Measurements from ENCODE around the gene ATG14.

The ATG14 gene

GRCh38 chr14:55416866-55417265 is 5.2 kb upstream of the ATG14 start:
- 41% methylated on average over 2 of the region's 5 CpGs for WGBS
- no peak overlapping the region for H3K18ac ChIP-seq (ENCODE audit: low read depth in 1 of 2, low read length in 2 of 2)
- H2BK15ac ChIP-seq (ENCODE audit: low read depth, poor library complexity, severe bottlenecking): no peak overlapping the region
- H3K4me1 ChIP-seq (ENCODE audit: control insufficient read depth, insufficient read depth, low read depth, low read length): no peaks in the 10 kb centered on the region
- peak; percentile 18 for DNase-seq
- no peak overlapping the region for H2BK5ac ChIP-seq (ENCODE audit: low read depth, low read length, poor library complexity, severe bottlenecking)
- H3K36me3 ChIP-seq (ENCODE audit: control insufficient read depth in 1 of 2, insufficient read depth in 2 of 2, low read depth in 1 of 2, low read length in 2 of 2): no peaks in the 10 kb centered on the region
- H3K9me3 ChIP-seq (ENCODE audit: control insufficient read depth, low read length): no peaks in the 10 kb centered on the region
- peaks cover 1% of the 10 kb centered on the region for H3K79me1 ChIP-seq (replicated peaks; ENCODE audit: low read length, poor library complexity, severe bottlenecking)
- no peak overlapping the region for H3K14ac ChIP-seq (ENCODE audit: low read length in 2 of 2)
- no peak overlapping the region for H2BK12ac ChIP-seq (ENCODE audit: low read length in 2 of 2)
- no peak overlapping the region for H3K27ac ChIP-seq (ENCODE audit: low read length, poor library complexity, severe bottlenecking)
- no peak overlapping the region for H4K8ac ChIP-seq (ENCODE audit: low read length)
- H3K4me2 ChIP-seq (ENCODE audit: low read length, poor library complexity, severe bottlenecking): no peak overlapping the region
- H3K23ac ChIP-seq (ENCODE audit: low read length in 2 of 2): no peak overlapping the region
- no peak overlapping the region for H3K4ac ChIP-seq (ENCODE audit: low read depth in 1 of 2, low read length in 2 of 2)
- no peak overlapping the region for H3K9ac ChIP-seq (ENCODE audit: low read length)
- H3K27me3 ChIP-seq (ENCODE audit: control insufficient read depth in 1 of 2, insufficient read depth in 1 of 2, low read length in 2 of 2): no peaks in the 10 kb centered on the region
- no peak overlapping the region for H2AK5ac ChIP-seq (ENCODE audit: low read length, severe bottlenecking)
- no peak overlapping the region for H4K91ac ChIP-seq (ENCODE audit: low read length)
- no peak overlapping the region for H2BK120ac ChIP-seq (ENCODE audit: low read depth, low read length)
- H2AFZ ChIP-seq (ENCODE audit: low read depth, low read length): no peak overlapping the region
- H3K4me3 ChIP-seq (ENCODE audit: insufficient read depth in 1 of 2, low read depth in 1 of 2, low read length in 2 of 2): no peak overlapping the region

GRCh38 chr14:55414551-55414950 is 2.9 kb upstream of the ATG14 start:
- H2AFZ ChIP-seq (ENCODE audit: low read depth, low read length): no peak overlapping the region
- H3K9me3 ChIP-seq (ENCODE audit: control insufficient read depth, low read length): no peaks in the 10 kb centered on the region
- DNase-seq: no peak

GRCh38 chr14:55412676-55413075 is 1.0 kb upstream of the ATG14 start:
- no peak overlapping the region for H2AFZ ChIP-seq (ENCODE audit: low read depth, low read length)
- WGBS: 90% methylated on average over 4 of the region's 5 CpGs
- H4K91ac ChIP-seq (ENCODE audit: low read length): no peak overlapping the region
- no peaks in the 10 kb centered on the region for H3K27me3 ChIP-seq (ENCODE audit: control insufficient read depth in 1 of 2, insufficient read depth in 1 of 2, low read length in 2 of 2)
- no peak overlapping the region for H2AK5ac ChIP-seq (ENCODE audit: low read length, severe bottlenecking)
- H2BK12ac ChIP-seq (ENCODE audit: low read length in 2 of 2): no peak overlapping the region
- H3K18ac ChIP-seq (ENCODE audit: low read depth in 1 of 2, low read length in 2 of 2): no peak overlapping the region
- no peak overlapping the region for H2BK15ac ChIP-seq (ENCODE audit: low read depth, poor library complexity, severe bottlenecking)
- H3K4me2 ChIP-seq (ENCODE audit: low read length, poor library complexity, severe bottlenecking): no peak overlapping the region
- H3K36me3 ChIP-seq (ENCODE audit: control insufficient read depth in 1 of 2, insufficient read depth in 2 of 2, low read depth in 1 of 2, low read length in 2 of 2): peaks cover 2 to 3% of the 10 kb centered on the region in 2 experiments
- H3K14ac ChIP-seq (ENCODE audit: low read length in 2 of 2): no peak overlapping the region
- H4K8ac ChIP-seq (ENCODE audit: low read length): no peak overlapping the region
- H3K4me1 ChIP-seq (ENCODE audit: control insufficient read depth, insufficient read depth, low read depth, low read length): no peaks in the 10 kb centered on the region
- DNase-seq: no peak
- H3K79me1 ChIP-seq (replicated peaks; ENCODE audit: low read length, poor library complexity, severe bottlenecking): peaks cover 16% of the 10 kb centered on the region
- no peaks in the 10 kb centered on the region for H3K9me3 ChIP-seq (ENCODE audit: control insufficient read depth, low read length)
- no peak overlapping the region for H2BK120ac ChIP-seq (ENCODE audit: low read depth, low read length)
- H3K4ac ChIP-seq (ENCODE audit: low read depth in 1 of 2, low read length in 2 of 2): no peak overlapping the region
- H3K23ac ChIP-seq (ENCODE audit: low read length in 2 of 2): no peak overlapping the region
- H3K4me3 ChIP-seq (ENCODE audit: insufficient read depth in 1 of 2, low read depth in 1 of 2, low read length in 2 of 2): peak overlapping the region in 1 of 2 experiments; percentile 91
- peak overlapping the region; percentile 97 for H3K9ac ChIP-seq (ENCODE audit: low read length)
- H3K27ac ChIP-seq (ENCODE audit: low read length, poor library complexity, severe bottlenecking): no peak overlapping the region
- H2BK5ac ChIP-seq (ENCODE audit: low read depth, low read length, poor library complexity, severe bottlenecking): no peak overlapping the region

More at GRCh38 chr14:55414551-55414950, 2.9 kb upstream of the ATG14 start:
- Histone ChIP-seq H4K8ac (ENCODE audit: low read length) (no peak overlapping the region), H3K4me3 (ENCODE audit: insufficient read depth in 1 of 2, low read depth in 1 of 2, low read length in 2 of 2) (no peak overlapping the region), H2AK5ac (ENCODE audit: low read length, severe bottlenecking) (no peak overlapping the region), H2BK5ac (ENCODE audit: low read depth, low read length, poor library complexity, severe bottlenecking) (no peak overlapping the region), H2BK12ac (ENCODE audit: low read length in 2 of 2) (no peak overlapping the region), H3K4me1 (ENCODE audit: control insufficient read depth, insufficient read depth, low read depth, low read length) (no peaks in the 10 kb centered on the region), H3K23ac (ENCODE audit: low read length in 2 of 2) (no peak overlapping the region), H3K9ac (ENCODE audit: low read length) (no peak overlapping the region), H3K4ac (ENCODE audit: low read depth in 1 of 2, low read length in 2 of 2) (no peak overlapping the region), H2BK15ac (ENCODE audit: low read depth, poor library complexity, severe bottlenecking) (no peak overlapping the region), H4K91ac (ENCODE audit: low read length) (no peak overlapping the region), H3K4me2 (ENCODE audit: low read length, poor library complexity, severe bottlenecking) (no peak overlapping the region), H3K27me3 (ENCODE audit: control insufficient read depth in 1 of 2, insufficient read depth in 1 of 2, low read length in 2 of 2) (no peaks in the 10 kb centered on the region), H3K79me1 (replicated peaks; ENCODE audit: low read length, poor library complexity, severe bottlenecking) (peaks cover 8% of the 10 kb centered on the region), H3K27ac (ENCODE audit: low read length, poor library complexity, severe bottlenecking) (no peak overlapping the region), H3K18ac (ENCODE audit: low read depth in 1 of 2, low read length in 2 of 2) (no peak overlapping the region), H2BK120ac (ENCODE audit: low read depth, low read length) (no peak overlapping the region), H3K14ac (ENCODE audit: low read length in 2 of 2) (no peak overlapping the region), H3K36me3 (ENCODE audit: control insufficient read depth in 1 of 2, insufficient read depth in 2 of 2, low read depth in 1 of 2, low read length in 2 of 2) (no peaks in the 10 kb centered on the region)
- 100% methylated on average over 1 of the region's 3 CpGs for WGBS

GRCh38 chr14:55410876-55411275 is 754 bp downstream of the ATG14 start:
- Histone ChIP-seq H3K79me1 (replicated peaks; ENCODE audit: low read length, poor library complexity, severe bottlenecking) (peaks cover 26% of the 10 kb centered on the region), H2AK5ac (ENCODE audit: low read length, severe bottlenecking) (no peak overlapping the region), H2AFZ (ENCODE audit: low read depth, low read length) (no peak overlapping the region), H4K91ac (ENCODE audit: low read length) (no peak overlapping the region), H2BK120ac (ENCODE audit: low read depth, low read length) (no peak overlapping the region), H3K18ac (ENCODE audit: low read depth in 1 of 2, low read length in 2 of 2) (no peak overlapping the region), H3K14ac (ENCODE audit: low read length in 2 of 2) (no peak overlapping the region), H3K4me2 (ENCODE audit: low read length, poor library complexity, severe bottlenecking) (peak overlapping the region; percentile 81), H3K23ac (ENCODE audit: low read length in 2 of 2) (no peak overlapping the region), H3K9me3 (ENCODE audit: control insufficient read depth, low read length) (no peaks in the 10 kb centered on the region), H4K8ac (ENCODE audit: low read length) (no peak overlapping the region), H2BK12ac (ENCODE audit: low read length in 2 of 2) (no peak overlapping the region), H3K27ac (ENCODE audit: low read length, poor library complexity, severe bottlenecking) (no peak overlapping the region), H3K36me3 (ENCODE audit: control insufficient read depth in 1 of 2, insufficient read depth in 2 of 2, low read depth in 1 of 2, low read length in 2 of 2) (peaks cover 4 to 6% of the 10 kb centered on the region in 2 experiments), H2BK15ac (ENCODE audit: low read depth, poor library complexity, severe bottlenecking) (no peak overlapping the region), H3K9ac (ENCODE audit: low read length) (peak overlapping the region; percentile 97), H3K4ac (ENCODE audit: low read depth in 1 of 2, low read length in 2 of 2) (no peak overlapping the region), H3K27me3 (ENCODE audit: control insufficient read depth in 1 of 2, insufficient read depth in 1 of 2, low read length in 2 of 2) (no peaks in the 10 kb centered on the region), H2BK5ac (ENCODE audit: low read depth, low read length, poor library complexity, severe bottlenecking) (no peak overlapping the region), H3K4me3 (ENCODE audit: insufficient read depth in 1 of 2, low read depth in 1 of 2, low read length in 2 of 2) (peak overlapping the region in 1 of 2 experiments; percentile 91), H3K4me1 (ENCODE audit: control insufficient read depth, insufficient read depth, low read depth, low read length) (no peaks in the 10 kb centered on the region)
- no peak for DNase-seq
- 45% methylated on average over 2 of the region's 4 CpGs for WGBS
